Measurements from ENCODE around the gene SERPINA5.

The SERPINA5 gene, protein sequence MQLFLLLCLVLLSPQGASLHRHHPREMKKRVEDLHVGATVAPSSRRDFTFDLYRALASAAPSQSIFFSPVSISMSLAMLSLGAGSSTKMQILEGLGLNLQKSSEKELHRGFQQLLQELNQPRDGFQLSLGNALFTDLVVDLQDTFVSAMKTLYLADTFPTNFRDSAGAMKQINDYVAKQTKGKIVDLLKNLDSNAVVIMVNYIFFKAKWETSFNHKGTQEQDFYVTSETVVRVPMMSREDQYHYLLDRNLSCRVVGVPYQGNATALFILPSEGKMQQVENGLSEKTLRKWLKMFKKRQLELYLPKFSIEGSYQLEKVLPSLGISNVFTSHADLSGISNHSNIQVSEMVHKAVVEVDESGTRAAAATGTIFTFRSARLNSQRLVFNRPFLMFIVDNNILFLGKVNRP

DNA sequence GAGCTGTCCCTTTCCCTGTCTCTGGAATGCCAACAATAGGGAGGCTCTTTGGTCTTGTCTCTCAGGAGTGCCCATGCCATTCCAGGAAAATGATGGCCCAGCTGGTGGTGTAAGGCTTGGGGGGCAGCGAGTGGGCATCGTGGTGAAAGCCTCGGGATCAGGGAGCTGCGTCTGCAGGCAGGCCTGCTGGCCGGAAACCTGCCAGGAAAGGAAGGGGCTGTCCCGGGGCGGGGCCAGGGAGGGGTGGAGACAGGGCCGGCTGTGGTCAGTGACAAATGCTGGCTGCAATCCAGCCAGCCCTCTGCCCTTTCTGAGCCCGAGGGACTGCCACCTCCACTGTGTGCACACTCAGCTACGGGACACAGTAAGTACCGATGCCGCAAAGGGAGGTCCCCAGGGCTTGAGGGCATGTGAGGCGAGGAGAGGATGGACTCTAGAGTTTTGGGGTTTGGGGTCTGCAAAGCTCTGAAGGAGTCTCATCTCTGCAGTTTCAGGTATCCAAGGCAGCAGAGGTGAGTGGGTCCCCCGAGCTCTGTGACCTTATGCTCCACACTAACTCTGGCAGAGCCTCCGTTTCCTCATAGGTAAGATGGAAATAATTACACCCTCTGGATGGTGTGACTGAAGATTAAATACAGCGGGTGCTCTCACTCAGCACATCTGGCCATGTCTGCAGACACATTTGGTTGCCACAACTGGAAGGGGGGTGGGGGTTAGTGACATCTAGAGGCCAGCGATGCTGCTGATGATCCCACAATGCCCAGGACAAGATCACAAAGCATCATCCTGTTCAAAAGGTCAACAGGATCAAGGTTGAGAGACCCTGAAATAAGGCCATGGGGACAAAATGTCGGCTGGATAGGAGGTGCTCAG, at the start of gene SERPINA5:
Gene SERPINA5, plus strand, starts transcription at position 300 of the 873 bp plus-strand sequence. CDS start 5,937 bp downstream, outside the sequence.
- no peak for DNase-seq

DNA sequence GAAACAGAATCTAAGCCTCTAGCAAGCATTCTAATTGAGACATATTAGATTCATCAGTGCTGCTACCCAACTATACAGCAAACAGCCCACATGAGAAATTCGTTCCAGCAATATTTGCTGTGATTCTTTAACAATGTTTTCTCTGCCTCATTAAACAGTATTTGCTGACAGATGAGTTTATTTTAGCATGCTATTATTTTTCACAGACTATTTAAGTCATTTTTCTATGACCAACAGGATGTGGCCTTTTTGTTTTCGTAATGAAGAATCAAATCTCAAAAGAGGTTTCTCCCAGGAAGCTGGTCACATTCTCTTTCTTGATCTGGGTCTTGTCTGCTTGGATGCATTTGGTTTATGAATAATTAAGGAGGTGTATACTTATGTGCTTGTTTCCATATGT, 48.8 kb upstream of the SERPINA5 start:
- no peak for DNase-seq

DNA sequence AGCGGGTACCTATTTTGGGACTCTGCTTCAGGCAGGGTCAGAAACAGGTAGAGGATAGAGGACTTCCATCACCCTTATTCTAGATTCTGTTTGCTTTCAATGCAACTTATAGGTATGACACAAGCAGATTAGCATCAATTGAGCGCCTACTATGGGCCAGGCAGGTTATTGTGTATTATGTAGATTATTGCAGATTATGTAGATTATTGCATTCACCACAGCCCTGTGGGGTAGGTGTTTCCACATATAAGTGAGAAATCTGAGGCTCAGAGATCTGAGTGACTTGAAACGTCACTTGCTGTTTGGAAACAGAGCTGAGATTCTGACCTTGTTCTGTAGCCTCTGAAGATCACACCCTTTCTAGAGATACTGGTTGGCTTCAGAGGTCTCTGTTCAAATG, 45.7 kb upstream of the SERPINA5 start:
- no peak for DNase-seq

DNA sequence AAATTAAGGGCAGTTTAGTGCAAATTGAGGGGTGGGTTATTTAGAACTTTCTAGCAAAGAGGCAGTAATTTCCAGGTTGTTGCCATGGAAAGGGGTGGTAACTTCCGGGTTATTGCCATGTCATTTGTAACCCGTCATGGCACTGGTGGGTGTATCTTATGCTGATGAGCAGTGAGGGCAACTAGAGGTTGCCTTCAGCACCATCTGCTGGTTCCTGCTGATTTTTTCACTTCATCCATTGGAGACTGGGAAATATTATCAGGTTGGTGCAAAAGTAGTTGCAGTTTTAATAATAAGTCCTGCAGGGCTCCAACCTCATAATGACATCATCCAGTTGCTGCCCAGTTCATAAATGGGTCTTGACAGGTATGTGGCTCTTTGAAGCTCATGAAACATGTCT, 44.4 kb upstream of the SERPINA5 start:
- no peak for DNase-seq

DNA sequence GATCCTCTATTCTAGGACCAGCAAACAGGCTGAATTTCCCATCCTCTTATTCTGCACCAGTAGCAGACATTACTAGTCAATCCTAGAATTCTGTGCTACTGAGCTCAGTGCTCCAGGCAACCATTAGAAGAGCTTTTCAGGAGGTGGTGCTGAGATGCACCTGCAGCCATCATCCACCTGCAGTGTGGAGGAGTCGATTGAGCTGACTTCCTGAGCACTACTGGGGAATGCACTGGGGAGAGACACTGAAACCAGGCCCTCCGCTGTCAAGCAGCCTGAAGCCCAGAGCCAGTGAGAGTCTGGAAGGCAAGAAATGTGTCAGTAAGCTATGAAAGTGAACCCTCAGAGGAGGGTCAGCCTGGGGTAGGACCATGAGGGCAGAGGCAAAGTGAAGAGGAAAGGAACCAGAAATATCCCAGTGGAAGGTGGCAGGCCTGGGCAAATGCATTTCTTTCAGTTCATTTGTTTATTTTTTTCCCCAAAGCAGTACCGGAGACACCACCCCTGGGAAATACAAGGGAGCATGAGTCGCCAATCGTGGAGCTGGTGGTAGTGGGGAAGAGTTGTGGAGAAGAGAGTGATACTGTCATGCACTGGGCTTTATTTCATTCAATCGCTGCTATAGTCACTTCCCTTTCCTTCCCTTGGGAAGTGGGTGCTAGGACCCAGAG, 43.0 kb upstream of the SERPINA5 start:
- no peak for DNase-seq

DNA sequence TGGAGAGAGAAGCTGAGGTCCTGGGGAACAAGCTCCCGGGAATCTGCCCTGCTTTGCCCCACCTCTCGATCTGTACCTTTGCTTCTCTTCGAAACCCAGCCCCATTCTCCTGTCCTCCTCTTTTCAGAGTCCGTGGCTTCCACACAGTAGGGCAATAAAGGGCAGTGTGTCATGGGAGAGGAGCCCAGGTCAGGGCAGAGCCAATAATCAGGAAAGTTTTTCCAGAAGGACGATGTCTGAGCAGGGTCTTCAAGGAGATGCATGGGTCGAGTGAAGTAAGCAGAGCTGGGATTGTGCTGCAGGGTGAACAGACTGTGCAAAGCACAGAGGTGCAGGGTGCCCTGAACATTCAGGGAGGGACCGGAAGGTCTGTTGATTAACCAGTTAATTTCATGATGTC, 42.0 kb upstream of the SERPINA5 start:
- no peak for DNase-seq

DNA sequence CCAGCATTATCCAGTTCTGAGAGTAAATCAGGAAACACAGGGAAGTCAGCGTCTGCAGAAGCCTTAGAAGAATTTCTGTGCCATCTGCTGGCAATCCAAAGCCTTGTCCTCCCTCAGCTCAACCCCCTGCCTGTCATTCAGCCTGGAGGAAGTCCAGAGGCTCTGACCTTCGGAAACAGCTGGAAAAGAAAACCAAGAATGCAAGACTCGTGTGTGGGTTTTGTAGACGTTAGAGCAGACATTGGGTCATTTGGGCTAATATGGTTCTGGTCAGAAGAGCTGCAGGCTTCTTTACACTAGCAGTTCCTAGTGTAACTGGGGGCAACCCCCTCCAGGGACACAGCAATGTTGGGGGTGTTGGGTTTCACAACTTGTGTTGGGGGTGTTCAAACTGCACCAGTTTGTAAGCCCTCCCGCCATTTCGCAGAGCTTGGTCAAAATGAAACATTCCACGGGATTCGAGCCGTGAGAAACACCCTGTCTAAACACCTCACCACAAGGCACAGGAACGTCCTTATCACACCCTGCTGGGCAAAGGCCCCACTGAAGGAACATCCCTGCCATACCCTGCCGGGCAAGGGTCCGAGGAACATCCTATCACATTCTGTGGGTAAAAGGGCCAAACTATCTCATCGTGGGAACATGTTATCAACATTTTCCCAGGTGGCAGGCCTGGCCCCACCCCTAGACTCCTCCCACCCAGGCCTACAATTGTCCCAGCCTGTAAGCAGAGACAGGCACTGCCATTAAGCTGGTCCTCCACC, 41.0 kb upstream of the SERPINA5 start:
- no peak for DNase-seq

DNA sequence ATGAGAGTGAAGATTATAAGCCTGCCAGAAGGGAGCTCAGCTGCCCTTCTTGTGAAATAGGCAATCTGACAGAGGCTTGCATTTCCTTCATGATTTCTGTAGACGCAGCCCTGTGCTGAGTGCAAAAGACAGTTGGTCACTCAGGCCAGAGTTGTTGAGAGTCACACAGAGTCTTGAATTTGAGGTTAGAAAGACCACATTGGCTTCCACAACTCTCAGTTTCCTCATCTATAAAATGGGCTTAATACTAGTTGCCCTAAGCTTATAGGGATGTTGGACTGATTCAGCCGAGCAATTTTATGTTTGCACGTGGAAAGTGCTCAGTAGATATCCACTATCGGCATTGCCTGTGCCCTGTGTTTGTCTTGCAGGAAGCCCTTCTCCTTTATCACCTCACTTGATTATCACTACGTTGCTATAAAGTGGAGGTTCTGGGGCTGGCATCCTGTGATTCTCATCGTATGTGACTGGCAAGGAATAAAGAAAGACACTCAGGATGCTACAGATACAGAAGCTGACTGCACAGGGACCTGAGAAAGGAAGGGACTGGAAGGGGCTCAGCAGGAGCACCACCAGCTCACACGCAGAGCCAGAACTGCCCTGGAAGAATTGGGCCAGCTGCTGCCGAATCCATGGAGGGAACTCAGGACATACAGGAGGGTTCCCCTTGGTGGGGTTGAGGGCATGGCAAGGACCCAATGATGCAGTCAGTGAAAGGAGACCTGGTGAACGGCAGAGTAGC, 39.8 kb upstream of the SERPINA5 start:
- DNase-seq = no peak

DNA sequence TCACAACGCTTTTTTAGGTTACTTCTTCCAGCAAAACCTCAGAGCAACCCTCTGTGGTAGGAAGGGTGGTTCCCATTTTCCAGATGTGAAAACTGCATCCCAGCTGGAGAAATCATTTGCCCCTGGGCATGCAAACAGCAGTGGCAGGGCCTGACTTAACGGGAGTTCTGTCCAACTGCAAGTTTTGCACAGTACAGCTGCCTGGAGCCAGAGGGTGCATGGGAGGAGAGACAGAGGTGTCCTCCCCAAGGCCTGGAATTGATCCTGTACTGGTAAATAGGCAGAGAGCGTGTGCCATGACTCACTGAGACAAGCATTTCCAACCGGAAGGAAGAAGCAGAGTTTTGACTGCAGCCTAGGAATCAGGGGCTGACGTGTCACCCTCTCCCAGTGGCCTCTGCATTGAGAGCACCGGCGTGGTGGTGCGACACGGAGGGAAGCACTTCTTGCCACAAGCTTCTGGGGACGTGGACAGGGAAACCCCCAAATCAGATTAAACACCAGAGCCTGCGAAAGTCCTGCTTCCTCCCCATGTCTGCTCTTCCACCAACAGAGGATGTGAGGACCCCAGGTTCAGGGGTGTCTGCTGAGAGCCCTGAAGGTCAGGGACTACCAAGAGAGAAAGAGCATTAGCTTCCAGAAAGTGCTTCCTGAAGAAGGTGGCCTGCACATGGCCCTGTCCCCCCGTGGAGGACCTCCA, 39.0 kb upstream of the SERPINA5 start:
- DNase-seq = no peak

DNA sequence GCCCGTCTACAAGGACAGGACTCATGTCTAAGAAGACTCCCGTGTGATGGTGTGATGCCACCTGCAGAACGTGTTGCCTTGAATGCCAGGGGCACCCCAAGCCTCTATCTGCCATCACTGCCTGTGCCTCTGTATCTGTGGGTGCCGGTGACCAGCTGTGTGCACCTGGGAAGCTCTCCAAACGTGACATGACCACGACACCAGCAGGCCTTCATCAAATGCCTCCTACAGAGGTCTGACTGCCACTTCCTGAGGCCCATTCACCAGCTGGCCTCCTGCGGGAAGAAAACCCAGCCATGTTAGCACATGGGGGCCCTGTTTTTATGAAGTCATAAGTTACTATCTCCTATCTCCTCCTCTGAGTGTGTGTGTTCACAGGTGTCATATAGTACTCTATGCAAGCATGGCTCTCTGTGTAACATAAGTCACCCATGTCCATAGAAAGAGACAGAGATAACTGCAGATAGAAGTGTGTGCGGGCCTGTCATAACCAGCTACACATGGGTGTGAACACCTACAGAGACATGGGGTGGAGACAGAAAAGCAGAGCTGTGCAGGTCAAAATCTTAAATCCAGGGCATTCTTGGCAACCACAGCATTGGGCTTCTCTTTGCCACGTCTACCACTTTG, 38.3 kb upstream of the SERPINA5 start:
- DNase-seq = no peak

DNA sequence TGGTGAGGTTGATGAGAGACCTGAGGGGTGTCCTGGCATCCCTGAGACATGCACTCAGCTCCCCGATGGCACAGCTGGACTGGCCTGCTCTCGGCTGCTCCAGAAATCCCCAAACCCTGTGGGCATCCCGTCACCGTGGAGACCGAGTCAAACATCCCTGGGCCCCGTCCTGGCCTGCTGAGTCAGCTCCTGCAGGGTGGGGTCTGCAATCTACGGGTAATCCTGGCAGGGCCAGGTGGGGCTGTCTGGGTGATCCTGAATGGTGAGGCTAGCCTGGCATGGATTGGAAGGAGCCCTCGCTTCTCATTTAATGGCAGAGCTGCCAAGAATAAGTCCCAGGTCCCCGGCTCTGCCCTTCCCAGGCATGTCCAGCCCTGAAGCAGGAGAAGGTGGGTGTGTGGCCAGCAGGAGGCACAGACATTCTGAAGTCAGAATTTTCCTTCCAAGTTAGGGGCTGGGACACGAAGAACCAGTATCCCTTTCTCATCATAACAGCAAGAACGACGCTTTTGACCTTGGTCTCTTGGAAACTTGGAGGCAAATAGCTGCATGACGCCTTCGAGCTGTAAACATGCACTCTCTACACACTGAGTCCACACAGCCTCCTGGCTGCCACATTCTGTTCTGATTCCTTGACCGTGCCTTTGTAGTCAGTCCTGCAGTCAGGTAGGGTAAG, 37.6 kb upstream of the SERPINA5 start:
- DNase-seq = no peak

DNA sequence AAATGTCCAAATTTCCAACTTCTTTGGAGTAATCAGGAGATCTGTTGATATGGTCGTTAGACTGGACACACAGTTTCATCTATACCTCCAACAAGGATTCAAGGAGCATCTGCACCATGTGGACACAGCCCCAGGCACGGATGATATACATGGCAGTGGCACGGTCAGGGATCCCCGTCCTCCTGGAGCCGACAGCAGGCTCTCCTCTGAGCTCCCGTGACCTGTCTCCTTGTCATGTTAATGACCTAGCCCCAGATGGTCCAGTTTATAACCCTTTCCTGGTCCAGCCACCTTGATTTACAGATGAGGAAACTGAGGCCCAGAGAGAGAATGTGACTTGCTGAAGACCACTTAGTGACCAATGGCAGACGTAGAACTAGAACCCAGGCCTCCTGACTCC, 36.5 kb upstream of the SERPINA5 start:
- DNase-seq = no peak

DNA sequence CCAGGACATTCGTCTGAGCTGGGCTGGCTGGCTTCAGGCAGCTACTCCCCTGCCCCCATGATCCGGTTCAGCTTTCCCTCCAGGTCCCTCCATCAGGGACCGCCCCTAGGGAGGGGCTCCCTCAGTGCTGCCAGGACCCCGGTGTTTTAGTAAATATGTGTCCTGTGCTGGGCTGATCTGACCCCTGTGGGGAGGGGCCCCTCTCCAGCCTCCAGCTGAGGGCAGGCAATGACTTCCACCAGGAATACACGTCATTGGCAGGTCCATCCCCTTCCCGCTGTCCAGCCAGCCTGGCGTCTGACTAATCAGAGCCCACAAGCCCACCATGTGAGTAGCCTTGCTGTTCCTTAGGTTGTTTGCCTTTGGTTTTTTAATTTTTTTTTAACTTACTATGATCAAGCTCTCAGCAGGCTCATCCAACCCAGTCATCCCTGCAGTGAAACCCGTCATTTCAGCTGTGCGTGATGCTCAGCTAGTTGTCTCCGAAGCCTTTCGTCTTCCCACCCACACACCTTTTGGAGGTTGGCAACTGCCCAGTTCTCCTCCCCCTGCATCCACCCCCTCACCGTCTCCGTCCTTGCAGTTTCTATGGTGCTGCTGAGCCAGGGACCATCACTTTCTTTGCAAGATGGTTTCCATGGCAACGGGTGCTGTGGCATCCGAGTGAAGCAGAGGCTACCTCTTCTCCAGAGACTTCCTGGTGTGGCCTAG, 35.9 kb upstream of the SERPINA5 start:
- no peak for DNase-seq

DNA sequence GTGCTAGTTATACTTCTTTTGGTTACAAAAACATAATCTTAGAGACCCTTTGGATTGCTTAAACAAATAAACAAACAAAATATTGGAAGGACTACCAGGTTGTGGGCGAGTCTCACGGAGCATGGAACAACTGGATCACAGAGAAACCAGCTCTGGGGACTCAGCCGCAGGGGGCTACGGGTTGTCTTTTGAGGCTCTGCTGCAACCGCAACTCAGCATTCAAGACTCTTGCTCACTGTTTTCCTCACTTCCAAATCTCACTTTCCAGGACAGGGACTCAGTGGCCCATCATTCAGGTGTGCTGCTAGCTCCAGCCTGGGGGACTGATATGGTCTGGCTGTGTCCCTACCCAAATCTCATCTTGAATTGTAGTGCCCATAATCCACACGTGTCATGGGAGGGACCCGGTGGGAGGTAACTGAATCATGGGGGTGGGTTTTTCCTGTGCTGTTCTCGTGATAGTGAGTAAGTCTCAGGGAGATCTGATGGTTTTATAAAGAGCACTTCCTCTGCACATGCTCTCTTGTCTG, 34.0 kb upstream of the SERPINA5 start:
- DNase-seq = no peak

DNA sequence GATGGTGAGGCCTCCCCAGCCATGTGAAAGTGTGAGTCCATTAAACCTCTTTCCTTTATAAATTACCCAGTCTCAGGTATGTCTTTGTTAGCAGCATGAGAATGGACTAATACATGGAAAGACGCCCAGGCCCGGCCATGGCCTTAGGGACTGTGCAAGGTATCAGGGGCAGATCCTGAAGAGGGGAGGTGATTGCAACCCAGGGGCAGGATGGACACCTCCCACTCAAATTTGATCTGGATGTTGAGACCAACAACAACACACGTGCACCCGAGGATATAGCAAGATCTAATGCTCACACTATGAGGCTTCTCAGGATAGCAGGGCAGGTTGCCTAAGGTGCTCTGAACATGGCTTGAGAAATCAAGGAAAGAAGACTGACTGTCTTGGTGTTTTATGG, 33.5 kb upstream of the SERPINA5 start:
- DNase-seq = no peak

DNA sequence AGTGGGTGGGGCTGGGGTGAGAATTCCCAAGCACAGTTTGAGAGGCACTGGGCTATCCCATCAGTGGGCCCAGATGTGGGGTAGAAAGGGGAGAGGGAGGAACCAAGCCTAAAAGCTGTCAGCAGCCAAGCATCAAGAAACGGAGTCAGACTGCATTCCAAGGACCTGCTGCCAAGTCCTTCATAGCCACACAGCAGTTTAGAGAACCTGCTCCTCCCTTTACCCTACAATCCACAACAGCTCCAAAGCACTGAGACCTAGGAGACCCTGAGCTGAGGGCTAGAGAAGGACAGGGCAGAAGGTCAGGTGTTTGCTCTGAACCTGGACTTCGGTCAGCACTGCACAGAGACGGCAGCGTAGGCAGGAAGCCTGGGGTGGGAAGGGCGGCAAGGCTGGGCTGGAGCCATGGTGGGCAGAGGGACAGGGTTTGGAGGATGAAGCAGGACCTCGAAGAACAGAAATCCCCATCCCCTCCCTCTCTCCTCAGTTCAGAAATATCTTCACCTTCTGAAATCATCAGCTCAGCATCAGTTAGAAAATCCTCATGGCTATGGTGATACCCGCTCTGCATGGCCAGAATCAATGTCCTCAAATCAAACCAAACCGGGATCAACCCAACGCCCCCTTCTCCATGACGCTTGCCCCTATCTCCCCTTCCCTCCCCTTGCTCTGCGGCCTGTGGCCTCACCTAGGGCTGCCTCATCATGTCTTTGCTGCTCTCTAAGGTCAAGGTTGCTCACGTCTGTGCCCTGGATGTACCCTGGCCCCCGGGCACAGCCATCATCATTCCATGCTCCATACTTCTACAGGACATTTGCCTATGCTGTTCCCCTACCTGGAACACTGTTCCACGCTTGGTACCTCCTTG, 32.9 kb upstream of the SERPINA5 start:
- DNase-seq = no peak

DNA sequence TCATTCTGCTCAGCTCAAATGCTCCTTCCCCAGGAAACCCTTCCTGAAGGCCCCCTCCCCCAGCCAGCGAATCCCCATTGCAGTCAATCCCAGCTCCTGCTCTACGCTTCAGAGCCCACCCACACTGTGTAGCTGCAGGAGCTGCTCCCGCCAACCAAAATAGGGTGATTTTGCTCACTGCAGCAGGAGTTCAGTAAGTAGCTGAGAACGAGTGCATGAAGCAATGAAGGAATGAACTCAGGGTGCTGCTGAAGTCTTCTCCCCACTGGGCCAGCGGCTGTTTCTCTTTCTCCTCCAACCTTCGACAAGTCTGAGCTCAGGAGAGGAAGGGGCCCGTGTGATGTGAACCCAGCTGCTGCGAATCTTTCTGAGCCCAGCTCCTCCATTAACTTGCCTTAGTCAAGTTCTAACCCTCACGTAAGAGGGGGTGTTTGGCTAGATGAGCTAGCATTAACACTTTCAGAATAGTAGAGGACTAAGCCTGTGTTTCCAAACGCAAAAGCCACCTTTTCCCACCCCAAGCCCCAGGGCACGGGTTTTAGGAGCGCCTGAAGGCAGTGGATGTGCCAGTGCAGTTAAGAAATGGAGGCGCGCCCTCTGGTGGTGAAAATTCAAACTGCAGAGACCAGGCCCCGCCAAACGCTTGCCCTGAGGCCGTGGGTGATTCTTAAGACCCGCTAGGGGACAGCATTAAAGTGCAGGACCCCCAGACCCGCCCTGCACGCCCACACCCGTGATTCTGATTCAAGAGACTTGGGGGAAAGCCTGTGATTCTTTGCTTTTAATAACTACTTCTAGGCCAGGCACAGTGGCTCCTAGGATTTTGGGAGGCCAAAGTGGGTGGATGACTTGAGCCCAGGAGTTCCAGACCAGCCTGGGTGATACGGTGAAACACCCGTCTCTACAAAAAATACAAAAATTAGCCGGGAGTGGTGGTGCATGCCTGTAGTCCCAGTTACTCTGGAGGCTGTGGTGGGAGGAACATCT, 31.9 kb upstream of the SERPINA5 start:
- DNase-seq = peak; percentile 68

Measured in activated CD4-positive, alpha-beta T cell treated with anti-CD3 and anti-CD28 coated beads, Interleukin-2, Interleukin-6, amounts not matched to agents 100 ng/mL and 50 ng/mL, durations not matched to agents 16 hours and 8 hours (primary cell).